Colonic mucosa (tissue), 4 donors: ENCODE results near the gene TNNC1. TPM values are rescaled to one million over a fixed set of nuclear protein-coding genes. Genes with fewer than 3 reads are reported as not detected.
A peak's percentile ranks its signal among the peaks of the same experiment; 100 is the strongest.

Source experiments
- DNase-seq: peaks from one replicate; pipeline ENCODE4 v3.0.0-alpha.2; 2020
- H3K27ac ChIP-seq: fragments of 200-600 bp; one replicate; pipeline ENCODE4 v1.8.0; 2021
- H3K27me3 ChIP-seq: fragments of 200-600 bp; one replicate; pipeline ENCODE4 v1.8.0; 2021
- H3K36me3 ChIP-seq: fragments of 200-600 bp; one replicate; pipeline ENCODE4 v1.8.0; 2021
- H3K4me1 ChIP-seq: fragments of 200-600 bp; one replicate; pipeline ENCODE4 v1.8.0; 2021; ENCODE audit warnings: mild to moderate bottlenecking
- H3K4me3 ChIP-seq: fragments of 200-600 bp; one replicate; pipeline ENCODE4 v1.8.0; 2021
- H3K9ac ChIP-seq, 2 donors: one replicate each; pipeline ENCODE4 v1.7.0; 2013; ENCODE audit warnings: control low read depth in 2 of 2, low read depth in 2 of 2, low read length in 2 of 2
- H3K9me3 ChIP-seq: fragments of 200-600 bp; one replicate; pipeline ENCODE4 v1.8.0; 2021
- intact Hi-C: fragments of 100-400 bp; cut with DNase I; formaldehyde crosslinking; loops from one replicate; pipeline ENCODE4 v1.14.1; 2022
- total RNA-seq, 2 donors: library from RNA; stranded (reverse); fragmentation: NEBNext Ultra II Directional in 1 of 2; extraction: Animal tissue kit (Norgen Biotek cat#: 25700) in 1 of 2; gene quantifications; one replicate each; pipeline ENCODE4 v1.2.1, GENCODE V29; 2021
- TF ChIP-seq, protein P1 (sequence below): fragments of 200-600 bp; IDR thresholded peaks from one replicate; pipeline ENCODE4 v1.8.0; 2022; ENCODE audit warnings: antibody characterized with exemption, mild to moderate bottlenecking
- donor health status: healthy.
- donor health status: DM: no; HTN: no; CAD: no.
- donor health status: DM: no; HTN: no; CAD: no.

The TNNC1 gene
- total RNA-seq, 2 donors from 2014 or later: 1.1 to 1.5 TPM

GRCh38 chr3:52473026-52473425, 19.2 kb upstream of the TNNC1 start:
- TF ChIP-seq, protein P1, sequence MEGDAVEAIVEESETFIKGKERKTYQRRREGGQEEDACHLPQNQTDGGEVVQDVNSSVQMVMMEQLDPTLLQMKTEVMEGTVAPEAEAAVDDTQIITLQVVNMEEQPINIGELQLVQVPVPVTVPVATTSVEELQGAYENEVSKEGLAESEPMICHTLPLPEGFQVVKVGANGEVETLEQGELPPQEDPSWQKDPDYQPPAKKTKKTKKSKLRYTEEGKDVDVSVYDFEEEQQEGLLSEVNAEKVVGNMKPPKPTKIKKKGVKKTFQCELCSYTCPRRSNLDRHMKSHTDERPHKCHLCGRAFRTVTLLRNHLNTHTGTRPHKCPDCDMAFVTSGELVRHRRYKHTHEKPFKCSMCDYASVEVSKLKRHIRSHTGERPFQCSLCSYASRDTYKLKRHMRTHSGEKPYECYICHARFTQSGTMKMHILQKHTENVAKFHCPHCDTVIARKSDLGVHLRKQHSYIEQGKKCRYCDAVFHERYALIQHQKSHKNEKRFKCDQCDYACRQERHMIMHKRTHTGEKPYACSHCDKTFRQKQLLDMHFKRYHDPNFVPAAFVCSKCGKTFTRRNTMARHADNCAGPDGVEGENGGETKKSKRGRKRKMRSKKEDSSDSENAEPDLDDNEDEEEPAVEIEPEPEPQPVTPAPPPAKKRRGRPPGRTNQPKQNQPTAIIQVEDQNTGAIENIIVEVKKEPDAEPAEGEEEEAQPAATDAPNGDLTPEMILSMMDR: no peak
- H3K36me3 ChIP-seq: peaks cover 5% of the 10 kb centered on the region
- H3K27ac ChIP-seq: no peak overlapping the region

GRCh38 chr3:52472239-52473000, 18.6 kb upstream of the TNNC1 start:
- intact Hi-C loops: no loop called here
- no peak overlapping the region for H3K27ac ChIP-seq

More at GRCh38 chr3:52473026-52473425, 19.2 kb upstream of the TNNC1 start:
- Histone ChIP-seq H3K9ac (no peak overlapping the region), H3K27me3 (no peaks in the 10 kb centered on the region), H3K9me3 (no peaks in the 10 kb centered on the region), H3K4me3 (no peak overlapping the region), H3K4me1 (no peaks in the 10 kb centered on the region)
- intact Hi-C loops: no loop called here
- DNase-seq: no peak

DNA sequence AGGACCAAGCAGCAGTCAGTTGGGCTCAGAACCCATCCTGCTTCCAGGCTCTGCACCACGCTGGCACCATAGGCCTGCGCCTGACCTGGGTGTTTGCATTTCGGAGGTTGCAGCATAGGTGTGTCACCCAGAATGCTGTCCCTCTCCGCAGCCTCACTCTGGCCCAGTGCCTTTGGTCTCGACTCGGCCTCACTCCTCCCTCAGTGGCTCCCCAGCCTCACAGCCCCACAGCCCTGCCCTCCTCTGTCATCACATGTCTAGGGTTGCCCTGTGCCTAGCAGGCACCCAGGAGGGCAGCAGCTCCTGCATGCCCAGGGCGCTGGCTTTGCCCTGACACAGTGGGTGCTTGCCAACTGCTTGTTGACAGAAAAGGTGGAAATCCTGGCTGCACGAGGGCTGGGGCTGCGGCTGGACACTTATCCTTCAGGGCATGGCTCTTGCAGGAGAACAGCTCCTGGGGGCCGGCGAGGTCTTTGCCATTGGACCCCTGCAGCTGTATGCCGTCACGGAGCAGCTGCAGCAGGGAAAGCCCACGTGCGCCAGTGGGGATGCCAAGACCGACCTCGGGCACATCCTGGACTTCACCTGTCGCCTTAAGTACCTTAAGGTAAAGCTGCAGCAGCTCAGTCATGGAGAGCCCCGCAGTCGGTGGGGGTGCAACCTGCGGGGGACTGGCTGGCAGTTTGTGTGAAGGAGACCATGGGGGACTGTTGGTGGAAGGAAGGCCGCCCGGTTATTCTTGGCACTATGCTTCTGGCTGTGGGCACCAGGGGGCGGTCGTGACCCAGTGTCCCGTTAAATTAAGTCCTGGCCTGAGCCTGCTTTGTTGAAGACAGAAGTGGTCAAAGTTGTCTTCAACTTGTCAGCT, 17.8 kb upstream of the TNNC1 start:
- Histone ChIP-seq H3K9me3 (no peaks in the 10 kb centered on the region), H3K4me3 (no peak overlapping the region), H3K36me3 (peaks cover 5% of the 10 kb centered on the region), H3K9ac (no peak overlapping the region), H3K27me3 (no peaks in the 10 kb centered on the region), H3K27ac (no peak overlapping the region), H3K4me1 (no peaks in the 10 kb centered on the region)
- TF ChIP-seq, protein P1: peak; percentile 54
- peak; percentile 52 for DNase-seq
- intact Hi-C loops: no loop called here

More at GRCh38 chr3:52472239-52473000, 18.6 kb upstream of the TNNC1 start:
- DNase-seq: no peak
- Histone ChIP-seq H3K27me3 (no peaks in the 10 kb centered on the region), H3K4me1 (no peaks in the 10 kb centered on the region), H3K36me3 (peaks cover 5% of the 10 kb centered on the region), H3K9ac (no peak overlapping the region), H3K9me3 (no peaks in the 10 kb centered on the region), H3K4me3 (no peak overlapping the region)
- TF ChIP-seq, protein P1: no peak

- no peak overlapping the region for H3K9ac ChIP-seq
- no peaks in the 10 kb centered on the region for H3K36me3 ChIP-seq
- H3K4me1 ChIP-seq: no peaks in the 10 kb centered on the region
- TF ChIP-seq, protein P1: no peak
- intact Hi-C loops: no loop called here
- H3K27ac ChIP-seq: no peak overlapping the region
- no peaks in the 10 kb centered on the region for H3K9me3 ChIP-seq
- no peak for DNase-seq
- no peaks in the 10 kb centered on the region for H3K27me3 ChIP-seq
- no peak overlapping the region for H3K4me3 ChIP-seq
Observed at GRCh38 chr3:52470920-52471319, 17.1 kb upstream of the TNNC1 start.

DNA sequence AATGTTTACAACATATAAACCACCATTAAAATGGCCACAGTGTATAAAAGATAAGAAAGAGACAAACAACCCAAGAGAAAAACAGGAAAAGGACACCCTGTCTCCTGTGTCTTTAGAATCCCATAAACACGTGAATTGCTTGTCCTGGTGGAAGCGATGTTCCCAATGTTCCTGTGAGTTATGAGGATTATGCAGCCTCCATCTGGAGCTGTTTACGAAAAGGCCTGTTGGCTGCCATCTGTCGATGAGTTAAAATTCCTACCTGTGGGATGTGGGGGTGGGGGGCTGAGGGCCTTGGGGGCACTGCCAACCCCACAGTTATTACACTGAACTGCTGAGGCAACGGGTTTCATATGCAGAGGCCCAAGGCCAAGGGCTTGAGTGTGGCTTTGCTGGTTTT, 15.2 kb upstream of the TNNC1 start:
- no peaks in the 10 kb centered on the region for H3K4me1 ChIP-seq
- H3K27ac ChIP-seq: no peak overlapping the region
- no peak for DNase-seq
- no peaks in the 10 kb centered on the region for H3K9me3 ChIP-seq
- TF ChIP-seq, protein P1: no peak
- no peaks in the 10 kb centered on the region for H3K36me3 ChIP-seq
- H3K27me3 ChIP-seq: no peaks in the 10 kb centered on the region
- no peak overlapping the region for H3K9ac ChIP-seq
- intact Hi-C loops: no loop called here
- H3K4me3 ChIP-seq: no peak overlapping the region
